Central memory CD4-positive, alpha-beta T cell (primary cell): ENCODE data around the gene NCKAP5.

Source experiments
- DNase-seq: peaks from one replicate; pipeline ENCODE4 v3.0.0; 2022

NCKAP5 gene

GRCh38 chr2:132911726-132912724, 656.2 kb downstream of the NCKAP5 start:
- DNase-seq, result no peak

GRCh38 chr2:132910432-132910831, 657.8 kb downstream of the NCKAP5 start:
- DNase-seq, result no peak

- no peak for DNase-seq
Measured at GRCh38 chr2:132909427-132909826, 658.8 kb downstream of the NCKAP5 start.

GRCh38 chr2:132904142-132904842, 664.0 kb downstream of the NCKAP5 start:
- no peak for DNase-seq

- DNase-seq, result no peak
Measured at GRCh38 chr2:132902626-132903025, 665.6 kb downstream of the NCKAP5 start.

GRCh38 chr2:132901661-132902060, 666.6 kb downstream of the NCKAP5 start:
- DNase-seq, result no peak

GRCh38 chr2:132897111-132897510, 671.2 kb downstream of the NCKAP5 start:
- DNase-seq, result no peak

- no peak for DNase-seq
Measured at GRCh38 chr2:132896073-132896472, 672.2 kb downstream of the NCKAP5 start.

GRCh38 chr2:132891498-132891897, 676.8 kb downstream of the NCKAP5 start:
- no peak for DNase-seq

GRCh38 chr2:132886574-132886973, 681.7 kb downstream of the NCKAP5 start:
- no peak for DNase-seq

- DNase-seq, result no peak
Measured at GRCh38 chr2:132884705-132885104, 683.6 kb downstream of the NCKAP5 start.

- DNase-seq, result no peak
Measured at GRCh38 chr2:132884292-132884691, 684.0 kb downstream of the NCKAP5 start.

- DNase-seq, result no peak
Measured at GRCh38 chr2:132883430-132883829, 684.8 kb downstream of the NCKAP5 start.

- DNase-seq, result no peak
Measured at GRCh38 chr2:132881546-132881945, 686.7 kb downstream of the NCKAP5 start.

GRCh38 chr2:132877923-132878322, 690.3 kb downstream of the NCKAP5 start:
- DNase-seq, result no peak

- DNase-seq, result no peak
Measured at GRCh38 chr2:132876745-132877391, 691.4 kb downstream of the NCKAP5 start.

- DNase-seq, result no peak
Measured at GRCh38 chr2:132875193-132875592, 693.1 kb downstream of the NCKAP5 start.

GRCh38 chr2:132873738-132874137, 694.5 kb downstream of the NCKAP5 start:
- no peak for DNase-seq

GRCh38 chr2:132871831-132872230, 696.4 kb downstream of the NCKAP5 start:
- no peak for DNase-seq

- no peak for DNase-seq
Measured at GRCh38 chr2:132863961-132864360, 704.3 kb downstream of the NCKAP5 start.

GRCh38 chr2:132860220-132860619, 708.0 kb downstream of the NCKAP5 start:
- no peak for DNase-seq

GRCh38 chr2:132859590-132859989, 708.7 kb downstream of the NCKAP5 start:
- no peak for DNase-seq

GRCh38 chr2:132857319-132857718, 710.9 kb downstream of the NCKAP5 start:
- no peak for DNase-seq
